Measurements from ENCODE around the gene PSMB7.

Gene PSMB7

GRCh38 chr9:124372038-124372437, 43.2 kb downstream of the PSMB7 start:
- peaks cover 0 to 14% of the 10 kb centered on the region in 2 experiments; a peak in 2 of 3 replicates for H3K36me3 ChIP-seq (ENCODE audit: control insufficient read depth in 2 of 2, insufficient read depth in 1 of 2, low read length in 2 of 2)
- TF ChIP-seq ZNF391 (tag by site-specific recombination; IDR thresholded peaks at IDR 0.05; ENCODE audit: borderline replicate concordance, low read depth) (no peak), GFI1B (tag by site-specific recombination; IDR thresholded peaks at IDR 0.05) (no peak), ZNF121 (tag by site-specific recombination; IDR thresholded peaks at IDR 0.05) (no peak), ZBTB48 (tag by site-specific recombination; IDR thresholded peaks at IDR 0.05) (no peak), ZNF175 (tag by site-specific recombination; IDR thresholded peaks at IDR 0.05) (no peak), ZBTB17 (tag by site-specific recombination; IDR thresholded peaks at IDR 0.05) (no peak)
- ChIA-PET POLR2A (no interaction called here), CTCF (interaction anchor here (0.7 kb wide), 1 partner anchor 149 kb away, joined by 3 read pairs; no protein-coding TSS in a partner anchor)
- no peaks in the 10 kb centered on the region for H3K9me3 ChIP-seq (ENCODE audit: control insufficient read depth, insufficient read depth, low read depth, low read length)
- H3K27ac ChIP-seq (ENCODE audit: extremely low read depth, low read depth, low read length) = no peak overlapping the region
- H3K4me3 ChIP-seq (ENCODE audit: low read depth, low read length) = no peak overlapping the region
- H3K4me1 ChIP-seq (ENCODE audit: control insufficient read depth, insufficient read depth, low read length) = peaks cover 2% of the 10 kb centered on the region; the same call in 1 of the 2 replicates

GRCh38 chr9:124370896-124371582, 44.2 kb downstream of the PSMB7 start:
- Histone ChIP-seq H3K4me3 (ENCODE audit: low read depth, low read length) (no peak overlapping the region), H3K27ac (ENCODE audit: extremely low read depth, low read depth, low read length) (no peak overlapping the region), H3K4me1 (ENCODE audit: control insufficient read depth, insufficient read depth, low read length) (peaks cover 2% of the 10 kb centered on the region; the same call in 1 of the 2 replicates), H3K36me3 (ENCODE audit: control insufficient read depth in 2 of 2, insufficient read depth in 1 of 2, low read length in 2 of 2) (peaks cover 0 to 8% of the 10 kb centered on the region in 2 experiments; a peak in 2 of 3 replicates), H3K9me3 (ENCODE audit: control insufficient read depth, insufficient read depth, low read depth, low read length) (no peaks in the 10 kb centered on the region)
- TF ChIP-seq ZNF354C (tag by site-specific recombination; IDR thresholded peaks at IDR 0.05; ENCODE audit: borderline replicate concordance, low read depth) = no peak
- TF ChIP-seq ZNF140 (tag by site-specific recombination; IDR thresholded peaks at IDR 0.05) = no peak
- TF ChIP-seq ZSCAN16 (tag by site-specific recombination; IDR thresholded peaks at IDR 0.05) = no peak
- TF ChIP-seq ZNF623 (tag by site-specific recombination; IDR thresholded peaks at IDR 0.05) = no peak
- TF ChIP-seq ZNF133 (tag by site-specific recombination; IDR thresholded peaks at IDR 0.05) = no peak
- TF ChIP-seq HOXC10 (CRISPR knock-in tag; IDR thresholded peaks at IDR 0.05) = no peak
- ChIA-PET POLR2A (no interaction called here), CTCF (interaction anchor here (0.6 to 0.7 kb wide), 2 partner anchors 148 to 404 kb away, joined by 3 to 4 read pairs; no protein-coding TSS in a partner anchor)

- TF ChIP-seq ZNF600 (tag by site-specific recombination; IDR thresholded peaks at IDR 0.05) (0 out of 2 replicates have a peak, but pooled peaks have one; percentile 8), IKZF3 (tag by site-specific recombination; IDR thresholded peaks at IDR 0.05) (0 out of 2 replicates have a peak, but pooled peaks have one; percentile 18), ZNF341 (tag by site-specific recombination; IDR thresholded peaks at IDR 0.05; ENCODE audit: low read depth) (no peak), ZNF133 (tag by site-specific recombination; IDR thresholded peaks at IDR 0.05) (no peak)
- Histone ChIP-seq H3K9me3 (ENCODE audit: control insufficient read depth, insufficient read depth, low read depth, low read length) (no peaks in the 10 kb centered on the region), H3K4me1 (ENCODE audit: control insufficient read depth, insufficient read depth, low read length) (peaks cover 2% of the 10 kb centered on the region; the same call in 1 of the 2 replicates), H3K36me3 (ENCODE audit: control insufficient read depth in 2 of 2, insufficient read depth in 1 of 2, low read length in 2 of 2) (no peaks in the 10 kb centered on the region), H3K4me3 (ENCODE audit: low read depth, low read length) (no peak overlapping the region), H3K27ac (ENCODE audit: extremely low read depth, low read depth, low read length) (no peak overlapping the region)
- ChIA-PET CTCF (interaction anchor here (1.3 kb wide), 1 partner anchor 18 kb away, joined by 3 read pairs; no protein-coding TSS in a partner anchor), POLR2A (no interaction called here)
Measured at GRCh38 chr9:124369231-124369797, 45.9 kb downstream of the PSMB7 start.

- ChIA-PET CTCF (interaction anchor here (0.7 to 1.3 kb wide), 2 partner anchors 10 to 19 kb away, joined by 3 to 5 read pairs; no protein-coding TSS in a partner anchor), POLR2A (no interaction called here)
- Histone ChIP-seq H3K36me3 (ENCODE audit: control insufficient read depth in 2 of 2, insufficient read depth in 1 of 2, low read length in 2 of 2) (peaks cover 0 to 3% of the 10 kb centered on the region in 2 experiments; a peak in 1 of 3 replicates), H3K4me3 (ENCODE audit: low read depth, low read length) (no peak overlapping the region), H3K4me1 (ENCODE audit: control insufficient read depth, insufficient read depth, low read length) (peaks cover 2% of the 10 kb centered on the region; the same call in 1 of the 2 replicates), H3K27ac (ENCODE audit: extremely low read depth, low read depth, low read length) (no peak overlapping the region), H3K9me3 (ENCODE audit: control insufficient read depth, insufficient read depth, low read depth, low read length) (no peaks in the 10 kb centered on the region)
- TF ChIP-seq PRDM6 (tag by site-specific recombination; IDR thresholded peaks at IDR 0.05) (peak; percentile 20; the same call in 1 of the 2 replicates), ZNF785 (tag by site-specific recombination; IDR thresholded peaks at IDR 0.05) (no peak)
Measured at GRCh38 chr9:124368692-124369091, 46.5 kb downstream of the PSMB7 start.

Data from HEK293 (cell line).